ENCODE results near the gene POU2F1. TPM values are rescaled to one million over a fixed set of nuclear protein-coding genes. Genes with fewer than 3 reads are reported as not detected.
A peak's percentile ranks its signal among the peaks of the same experiment; 100 is the strongest.

The POU2F1 gene
- total and polyA plus RNA-seq, 2 donors (not counting 1 experiment from before 2014, with no cell fraction given): 5.2 to 48.8 TPM

GRCh38 chr1:167440776-167441175 lies 220.1 kb downstream of the POU2F1 start:
- Histone ChIP-seq H3K9me3 (ENCODE audit: control extremely low read depth in 1 of 3, control insufficient read depth in 2 of 3, insufficient read depth in 1 of 3, low read length in 2 of 3) (peaks cover 0 to 4% (median 0%) of the 10 kb centered on the region in 3 donors), H3K79me2 (ENCODE audit: control insufficient read depth, insufficient read depth, low read length) (no peaks in the 10 kb centered on the region), H4K20me1 (ENCODE audit: control insufficient read depth, insufficient read depth, low read length, poor library complexity, severe bottlenecking) (no peaks in the 10 kb centered on the region), H3K27ac (ENCODE audit: low read length in 2 of 2) (no peak overlapping the region), H3K9ac (ENCODE audit: low read length) (no peak overlapping the region), H3K27me3 (replicated peaks in 1 of 4; ENCODE audit: control extremely low read depth in 1 of 4, control insufficient read depth in 3 of 4, insufficient read depth in 4 of 4, low read length in 3 of 4) (peaks cover 0 to 20% (median 3%) of the 10 kb centered on the region in 4 experiments), H3K36me3 (replicated peaks in 1 of 2; ENCODE audit: control extremely low read depth in 1 of 2, control insufficient read depth in 1 of 2, extremely low read depth in 1 of 2, insufficient read depth in 2 of 2, low read length in 1 of 2) (no peaks in the 10 kb centered on the region), H2AFZ (ENCODE audit: insufficient read depth, low read depth, low read length, poor library complexity, severe bottlenecking) (no peak overlapping the region), H3K4me1 (ENCODE audit: control insufficient read depth in 2 of 2, insufficient read depth in 2 of 2, low read length in 2 of 2) (peaks cover 21 to 24% of the 10 kb centered on the region in 2 donors), H3K4me2 (replicated peaks; ENCODE audit: low read depth, low read length, poor library complexity, severe bottlenecking) (no peak overlapping the region), H3K4me3 (ENCODE audit: control extremely low read depth in 1 of 5, extremely low read depth in 1 of 5, insufficient read depth in 1 of 5, low read depth in 2 of 5, low read length in 4 of 5) (no peak overlapping the region)
- H3K27me3 Mint-ChIP-seq: peaks cover 5% of the 10 kb centered on the region
- H3K9me3 Mint-ChIP-seq (ENCODE audit: insufficient read depth): no peaks in the 10 kb centered on the region
- DNase-seq (no peak), ATAC-seq (ENCODE audit: low read depth) (no peak)
- TF ChIP-seq CTCF (IDR thresholded peaks at IDR 0.05) (no peak), EZH2 (IDR thresholded peaks at IDR 0.05; ENCODE audit: borderline replicate concordance, insufficient read depth, low read depth, low read length, poor library complexity, severe bottlenecking) (no peak)
- intact Hi-C loops (cut with micrococcal nuclease): no loop called here
- peak overlapping the region; percentile 42 for H3K4me3 Mint-ChIP-seq
- H3K27ac Mint-ChIP-seq: peak overlapping the region; percentile 23
- ChIA-PET CTCF (interaction anchor here (0.6 to 8.2 kb wide), 20 partner anchors 9 to 381 kb away, joined by 3 to 89 read pairs (median 8); no protein-coding TSS in a partner anchor), POLR2A (interaction anchor here (0.6 kb wide), 1 partner anchor 29 kb away, joined by 3 read pairs; no protein-coding TSS in a partner anchor)
- WGBS (ENCODE audit: insufficient coverage): 97% methylated on average over 7 of the region's 8 CpGs
- peaks cover 37% of the 10 kb centered on the region for H3K4me1 Mint-ChIP-seq

GRCh38 chr1:167441222-167441621 lies 220.5 kb downstream of the POU2F1 start:
- Mint-ChIP-seq H3K27me3 (peaks cover 5% of the 10 kb centered on the region), H3K4me3 (peak overlapping the region; percentile 42), H3K4me1 (peaks cover 36% of the 10 kb centered on the region), H3K9me3 (ENCODE audit: insufficient read depth) (no peaks in the 10 kb centered on the region), H3K27ac (peak overlapping the region; percentile 23)
- no peak for ATAC-seq (ENCODE audit: low read depth)
- Histone ChIP-seq H3K4me3 (ENCODE audit: control extremely low read depth in 1 of 5, extremely low read depth in 1 of 5, insufficient read depth in 1 of 5, low read depth in 2 of 5, low read length in 4 of 5) (no peak overlapping the region), H4K20me1 (ENCODE audit: control insufficient read depth, insufficient read depth, low read length, poor library complexity, severe bottlenecking) (no peaks in the 10 kb centered on the region), H3K27ac (ENCODE audit: low read length in 2 of 2) (no peak overlapping the region), H3K36me3 (replicated peaks in 1 of 2; ENCODE audit: control extremely low read depth in 1 of 2, control insufficient read depth in 1 of 2, extremely low read depth in 1 of 2, insufficient read depth in 2 of 2, low read length in 1 of 2) (no peaks in the 10 kb centered on the region), H3K79me2 (ENCODE audit: control insufficient read depth, insufficient read depth, low read length) (no peaks in the 10 kb centered on the region), H3K27me3 (replicated peaks in 1 of 4; ENCODE audit: control extremely low read depth in 1 of 4, control insufficient read depth in 3 of 4, insufficient read depth in 4 of 4, low read length in 3 of 4) (peaks cover 0 to 20% (median 3%) of the 10 kb centered on the region in 4 experiments), H3K4me2 (replicated peaks; ENCODE audit: low read depth, low read length, poor library complexity, severe bottlenecking) (no peak overlapping the region), H3K9me3 (ENCODE audit: control extremely low read depth in 1 of 3, control insufficient read depth in 2 of 3, insufficient read depth in 1 of 3, low read length in 2 of 3) (peaks cover 0 to 4% (median 0%) of the 10 kb centered on the region in 3 donors), H3K9ac (ENCODE audit: low read length) (no peak overlapping the region), H3K4me1 (ENCODE audit: control insufficient read depth in 2 of 2, insufficient read depth in 2 of 2, low read length in 2 of 2) (peaks cover 21 to 24% of the 10 kb centered on the region in 2 donors), H2AFZ (ENCODE audit: insufficient read depth, low read depth, low read length, poor library complexity, severe bottlenecking) (no peak overlapping the region)
- WGBS (ENCODE audit: insufficient coverage): 100% methylated on average over 3 of the region's 3 CpGs
- intact Hi-C loops (cut with micrococcal nuclease): no loop called here
- POLR2A ChIA-PET: interaction anchor here (0.6 kb wide), 1 partner anchor 30 kb away, joined by 3 read pairs; no protein-coding TSS in a partner anchor
- no peak for DNase-seq
- no peak for TF ChIP-seq EZH2 (IDR thresholded peaks at IDR 0.05; ENCODE audit: borderline replicate concordance, insufficient read depth, low read depth, low read length, poor library complexity, severe bottlenecking)
- CTCF ChIA-PET: interaction anchor here (0.6 to 8.2 kb wide), 29 partner anchors 9 to 381 kb away, joined by 3 to 89 read pairs (median 5); partner anchors contain the start of gene POU2F1
